Measurements from ENCODE around the gene SLC7A14.

SLC7A14 gene

DNA sequence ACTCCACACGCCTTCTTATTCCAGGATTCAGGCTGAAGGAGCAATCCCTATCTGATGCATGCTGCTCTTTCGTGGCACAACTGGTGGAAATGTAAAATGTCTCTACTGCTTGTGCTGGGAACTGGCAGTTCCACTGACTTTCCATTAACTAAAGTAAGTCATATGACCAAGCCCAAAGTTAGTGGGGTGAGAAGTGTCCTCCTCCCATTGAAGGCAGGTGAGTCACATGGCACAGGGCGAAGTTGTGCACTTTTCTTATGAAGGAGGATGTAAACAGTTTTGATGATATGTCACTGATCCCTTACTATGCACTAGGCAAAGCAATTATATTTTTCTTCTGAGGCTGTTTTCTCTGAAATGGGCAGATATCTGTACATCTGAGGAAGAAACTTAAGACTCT is 51.6 kb downstream of the SLC7A14 start:
- DNase-seq (ENCODE audit: low read depth): no peak

DNA sequence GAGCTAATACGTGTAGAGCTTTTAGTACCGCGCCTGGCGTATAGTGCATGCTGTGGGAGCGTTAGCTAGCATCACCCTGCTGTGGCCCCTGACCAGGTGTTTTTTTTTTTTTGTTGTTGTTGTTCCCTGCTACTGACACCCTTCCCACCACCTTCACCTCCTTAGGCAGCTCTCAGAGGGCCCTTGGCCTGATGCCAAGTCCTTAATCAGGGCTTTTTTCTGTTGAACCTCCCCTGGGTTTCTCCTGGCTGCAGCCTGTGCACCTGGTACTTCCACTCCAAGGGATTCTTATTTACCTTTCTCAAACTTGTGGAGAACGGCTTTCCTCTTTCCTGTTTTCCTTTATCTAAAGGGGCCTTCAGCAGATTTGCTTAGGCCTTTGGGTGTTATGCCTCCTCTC is 53.3 kb downstream of the SLC7A14 start:
- no peak for DNase-seq (ENCODE audit: low read depth)

- DNase-seq (ENCODE audit: low read depth): no peak
Observed at GRCh38 chr3:170531657-170532335, 54.1 kb downstream of the SLC7A14 start.

DNA sequence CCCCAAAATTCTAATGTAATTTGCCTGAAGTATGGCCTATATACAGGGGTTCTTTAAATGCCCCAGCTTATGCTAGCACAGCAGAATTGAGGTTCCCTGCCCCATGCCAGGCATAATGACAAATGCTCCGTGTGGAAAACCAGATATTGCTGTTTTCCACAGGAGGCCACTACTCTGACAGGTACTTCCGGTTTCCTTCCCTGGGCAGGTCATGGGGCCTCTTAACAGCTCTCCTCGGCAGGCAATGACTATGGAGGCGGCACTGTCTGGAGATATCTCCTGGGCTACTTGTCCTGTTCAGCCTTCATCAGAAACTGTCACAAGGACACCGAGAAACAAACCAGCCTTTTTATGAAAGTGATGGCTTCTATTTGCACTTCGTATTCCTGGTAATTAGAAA is 54.8 kb downstream of the SLC7A14 start:
- DNase-seq (ENCODE audit: low read depth): no peak

DNA sequence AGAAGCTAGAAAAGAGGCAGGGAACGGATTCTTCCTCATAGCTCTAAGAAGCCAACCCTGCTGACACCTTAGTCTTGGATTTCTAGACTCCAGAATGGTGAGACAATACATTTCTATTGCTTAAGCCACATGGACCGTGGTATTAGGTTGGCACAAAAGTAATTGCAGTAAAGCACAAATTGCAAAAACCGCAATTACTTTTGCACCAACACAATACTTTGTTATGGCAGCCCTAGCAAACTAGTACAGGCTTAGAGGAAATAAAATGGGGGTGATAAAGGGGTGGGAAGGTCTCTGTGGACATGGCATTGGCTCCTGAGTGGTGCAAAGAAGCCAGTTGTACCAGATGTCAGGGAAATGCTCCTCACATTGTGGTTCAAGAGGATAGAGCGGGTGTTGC is 56.0 kb downstream of the SLC7A14 start:
- DNase-seq (ENCODE audit: low read depth): no peak

GRCh38 chr3:170529346-170529745 is 56.5 kb downstream of the SLC7A14 start:
- DNase-seq (ENCODE audit: low read depth): no peak

DNA sequence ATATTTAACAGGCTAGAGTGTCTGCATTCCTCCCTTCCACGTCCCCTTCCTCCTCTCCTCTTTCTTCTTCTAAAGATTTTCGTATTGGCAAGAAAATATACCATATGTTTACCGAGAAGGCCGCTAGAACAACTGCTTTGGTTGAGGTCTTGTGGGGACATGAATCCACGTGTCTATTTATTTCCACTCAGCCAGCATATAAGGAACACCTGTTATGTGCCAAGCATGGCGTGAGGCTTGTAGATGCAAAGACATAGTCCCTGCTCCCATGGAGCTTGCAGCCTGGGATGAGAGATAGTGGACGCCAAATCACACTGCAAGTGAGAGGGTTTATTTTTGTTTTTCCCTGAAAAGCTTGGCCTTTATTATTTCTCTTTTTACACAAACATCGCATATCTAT is 57.1 kb downstream of the SLC7A14 start:
- DNase-seq (ENCODE audit: low read depth): no peak

GRCh38 chr3:170524073-170524472 is 61.8 kb downstream of the SLC7A14 start:
- DNase-seq (ENCODE audit: low read depth): no peak

GRCh38 chr3:170523248-170523647 is 62.6 kb downstream of the SLC7A14 start:
- no peak for DNase-seq (ENCODE audit: low read depth)

GRCh38 chr3:170522201-170522600 is 63.7 kb downstream of the SLC7A14 start:
- DNase-seq (ENCODE audit: low read depth): no peak

DNA sequence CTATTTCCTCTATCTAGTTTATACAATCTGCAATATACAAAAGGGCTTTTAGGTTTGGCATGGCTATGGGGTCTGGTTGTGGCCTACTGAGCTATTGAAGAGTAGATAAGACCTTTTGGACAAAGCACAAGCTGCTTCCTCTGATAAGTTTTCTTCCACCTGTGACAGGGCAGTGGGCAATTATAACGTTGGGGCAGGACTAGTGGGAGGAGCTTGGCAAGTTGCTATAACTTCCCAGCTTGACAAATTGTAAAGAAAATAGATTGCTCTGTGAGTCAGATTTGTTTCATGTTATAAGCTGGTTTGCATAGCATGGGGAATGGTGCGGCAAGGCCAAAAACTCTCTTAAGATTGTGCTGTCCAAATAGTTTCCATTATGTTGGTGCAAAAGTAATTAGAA is 64.9 kb downstream of the SLC7A14 start:
- DNase-seq (ENCODE audit: low read depth): no peak

GRCh38 chr3:170517242-170517945 is 68.5 kb downstream of the SLC7A14 start:
- no peak for DNase-seq (ENCODE audit: low read depth)

- DNase-seq (ENCODE audit: low read depth): no peak
Observed at GRCh38 chr3:170513642-170514041, 72.2 kb downstream of the SLC7A14 start.

DNA sequence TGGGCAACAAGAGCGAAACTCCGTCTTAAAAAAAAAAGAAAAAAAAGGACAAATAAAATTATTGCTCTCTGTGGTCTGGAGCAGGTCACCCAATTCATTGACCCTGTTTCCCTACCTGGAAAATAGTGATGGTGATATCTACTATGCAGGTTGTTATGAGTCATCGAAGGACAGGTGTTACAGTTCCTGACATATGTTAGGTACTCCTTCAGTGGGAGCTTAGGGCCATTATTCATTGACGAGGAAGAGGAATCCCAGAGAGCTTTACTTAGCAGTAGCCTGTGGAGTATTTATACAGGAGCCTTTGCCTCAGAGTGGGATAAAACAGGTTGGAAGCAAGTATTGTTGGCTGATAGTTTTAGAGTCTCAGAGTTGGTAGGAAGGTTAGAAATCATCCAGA is 74.5 kb downstream of the SLC7A14 start:
- DNase-seq (ENCODE audit: low read depth): no peak

GRCh38 chr3:170508839-170509238 is 77.0 kb downstream of the SLC7A14 start:
- no peak for DNase-seq (ENCODE audit: low read depth)

DNA sequence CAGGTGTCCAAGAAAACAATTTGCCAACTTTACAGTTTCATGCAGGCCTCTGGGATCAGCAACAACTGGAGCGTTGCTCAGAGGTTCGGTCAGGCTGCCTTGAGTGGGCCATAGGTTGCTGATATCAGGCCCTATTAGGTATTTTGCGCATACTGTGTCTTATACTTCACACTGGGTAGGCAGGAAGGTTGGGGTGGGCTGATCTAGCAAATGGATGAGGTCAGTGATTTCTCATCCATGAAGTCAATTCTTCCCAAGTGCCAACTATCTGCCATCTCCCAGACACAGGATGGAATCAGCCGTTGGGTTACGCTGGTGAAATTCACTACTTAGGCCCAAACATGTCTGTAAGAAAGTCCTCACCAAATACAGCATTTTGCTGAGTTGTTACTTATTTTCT is 77.6 kb downstream of the SLC7A14 start:
- DNase-seq (ENCODE audit: low read depth): no peak

GRCh38 chr3:170507063-170507462 is 78.8 kb downstream of the SLC7A14 start:
- no peak for DNase-seq (ENCODE audit: low read depth)

- DNase-seq (ENCODE audit: low read depth): no peak
Observed at GRCh38 chr3:170506556-170506955, 79.3 kb downstream of the SLC7A14 start.

- no peak for DNase-seq (ENCODE audit: low read depth)
Observed at GRCh38 chr3:170502297-170502696, 83.6 kb downstream of the SLC7A14 start.

DNA sequence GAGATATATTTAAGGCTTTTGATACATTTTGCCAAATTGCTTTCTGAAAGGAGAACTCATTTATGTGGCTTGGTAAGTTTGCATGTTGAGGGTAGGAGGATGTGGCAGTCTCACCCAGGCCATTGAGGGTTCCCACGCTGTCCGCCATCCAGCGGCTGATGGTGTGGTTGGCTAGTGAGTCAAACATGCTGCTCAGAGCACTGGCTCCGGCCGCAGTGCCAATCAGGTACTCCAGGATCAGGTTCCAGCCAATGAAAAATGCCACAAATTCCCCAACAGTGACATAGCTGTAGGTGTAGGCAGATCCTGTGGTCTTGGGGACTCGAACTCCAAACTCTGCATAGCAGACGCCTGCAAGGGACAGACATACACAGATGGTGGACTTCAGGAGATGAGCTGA is 84.9 kb downstream of the SLC7A14 start:
- no peak for DNase-seq (ENCODE audit: low read depth)

GRCh38 chr3:170500462-170500861 is 85.4 kb downstream of the SLC7A14 start:
- DNase-seq (ENCODE audit: low read depth): no peak

- DNase-seq (ENCODE audit: low read depth): no peak
Observed at GRCh38 chr3:170499562-170500156, 86.2 kb downstream of the SLC7A14 start.

All from activated T-cell treated with anti-CD3 and anti-CD28 coated beads for 48 hours (primary cell).